HG02973 (cell line): ENCODE measurements around the gene CDX4.
"Not testable (repeated sequence)": the region's sequence is repeated elsewhere in the genome, so short reads cannot be mapped to it uniquely, and the experiment has no call there.

Experiments
- ATAC-seq: cut with Tn5 transposase; IDR thresholded peaks from one replicate; pipeline ENCODE4 v1.9.1; 2021; ENCODE audit warnings: moderate library complexity; ENCODE audit not compliant: unreplicated experiment

The CDX4 gene, protein sequence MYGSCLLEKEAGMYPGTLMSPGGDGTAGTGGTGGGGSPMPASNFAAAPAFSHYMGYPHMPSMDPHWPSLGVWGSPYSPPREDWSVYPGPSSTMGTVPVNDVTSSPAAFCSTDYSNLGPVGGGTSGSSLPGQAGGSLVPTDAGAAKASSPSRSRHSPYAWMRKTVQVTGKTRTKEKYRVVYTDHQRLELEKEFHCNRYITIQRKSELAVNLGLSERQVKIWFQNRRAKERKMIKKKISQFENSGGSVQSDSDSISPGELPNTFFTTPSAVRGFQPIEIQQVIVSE

DNA sequence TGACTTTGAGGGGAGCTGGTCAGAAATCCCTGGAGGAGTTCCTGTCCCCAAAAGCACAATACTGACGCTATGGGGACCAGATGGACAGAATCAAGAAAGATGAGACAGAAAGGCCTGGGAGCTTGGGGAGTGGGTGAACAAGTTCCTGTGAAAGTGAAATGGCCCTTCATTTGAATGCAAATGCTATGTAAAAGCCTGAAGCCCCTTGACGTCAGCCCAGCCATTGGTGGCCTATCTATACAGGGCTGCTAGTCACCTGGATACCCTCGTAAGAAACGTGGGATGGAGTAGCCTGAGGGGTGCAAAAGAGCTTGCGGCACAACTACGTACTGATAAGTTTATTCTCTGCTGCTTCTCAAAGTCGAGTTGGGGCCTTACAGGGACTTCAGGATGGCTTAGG lies at the start of gene CDX4:
Gene CDX4 (plus strand): TSS at position 223 of the 400 bp plus-strand sequence. CDS start 201 bp downstream, outside the sequence.
- no peak for ATAC-seq

DNA sequence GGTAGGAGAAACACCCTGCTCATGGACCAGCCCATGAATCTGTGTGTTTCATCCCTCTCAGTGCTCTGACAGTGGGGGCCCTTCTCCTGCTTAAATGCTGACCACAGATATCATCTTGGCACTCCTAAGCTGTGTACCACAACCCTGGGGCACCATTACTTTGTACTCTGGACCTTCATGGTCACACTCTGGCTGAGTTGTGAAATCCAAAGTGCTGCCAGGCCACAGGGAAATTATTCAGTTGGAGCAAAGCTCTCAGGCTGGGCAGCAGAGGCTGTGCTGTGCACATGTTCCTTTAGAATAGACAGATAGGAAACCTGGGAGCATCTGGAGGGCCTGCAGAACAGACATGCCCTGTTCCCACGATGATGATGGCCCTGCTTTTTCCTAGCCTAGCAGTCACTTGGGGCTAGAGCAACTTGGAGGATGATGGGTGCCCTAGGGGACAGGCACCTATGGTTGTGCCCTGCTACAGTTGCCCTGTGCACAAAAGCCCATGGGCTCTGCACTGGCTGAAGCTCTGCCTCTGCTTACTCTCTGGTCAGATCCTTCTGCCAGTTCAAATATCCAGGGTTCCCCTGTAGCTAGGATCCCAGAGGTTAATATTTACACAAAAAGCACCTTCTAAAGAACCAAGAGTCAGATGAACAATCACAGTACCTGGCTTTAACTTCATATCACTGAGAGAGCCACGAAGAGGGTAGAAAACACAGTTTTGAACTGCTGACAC lies 48.5 kb upstream of the CDX4 start:
- ATAC-seq = no peak

DNA sequence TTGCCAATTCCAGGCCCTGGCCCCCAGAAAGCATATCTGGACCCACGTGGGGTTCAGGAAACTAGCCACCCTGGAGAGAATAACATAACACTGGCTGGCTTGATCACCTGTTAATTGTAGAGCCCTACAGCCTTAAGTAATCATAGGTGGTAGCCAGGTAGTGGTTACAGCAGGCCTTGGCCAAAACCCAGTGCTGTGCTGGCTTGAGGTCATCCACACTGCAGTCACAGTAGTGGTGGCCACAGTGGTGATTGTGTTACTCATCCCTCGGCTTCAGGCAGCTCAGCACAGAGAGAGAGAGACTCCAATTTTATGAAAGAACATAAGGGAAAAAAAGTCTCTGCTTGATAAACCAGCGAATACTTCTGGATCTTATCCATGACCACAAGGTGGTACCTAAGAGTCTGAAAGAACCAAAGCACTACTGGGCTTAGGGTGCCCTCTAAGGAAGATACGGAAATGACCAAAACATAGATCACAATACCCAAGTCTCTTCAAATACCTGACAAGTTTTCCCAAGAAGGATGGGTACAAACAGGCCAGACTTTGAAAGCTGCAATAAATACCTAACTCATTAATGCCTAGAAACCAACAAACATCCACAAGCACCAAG lies 46.6 kb upstream of the CDX4 start:
- ATAC-seq = no peak

DNA sequence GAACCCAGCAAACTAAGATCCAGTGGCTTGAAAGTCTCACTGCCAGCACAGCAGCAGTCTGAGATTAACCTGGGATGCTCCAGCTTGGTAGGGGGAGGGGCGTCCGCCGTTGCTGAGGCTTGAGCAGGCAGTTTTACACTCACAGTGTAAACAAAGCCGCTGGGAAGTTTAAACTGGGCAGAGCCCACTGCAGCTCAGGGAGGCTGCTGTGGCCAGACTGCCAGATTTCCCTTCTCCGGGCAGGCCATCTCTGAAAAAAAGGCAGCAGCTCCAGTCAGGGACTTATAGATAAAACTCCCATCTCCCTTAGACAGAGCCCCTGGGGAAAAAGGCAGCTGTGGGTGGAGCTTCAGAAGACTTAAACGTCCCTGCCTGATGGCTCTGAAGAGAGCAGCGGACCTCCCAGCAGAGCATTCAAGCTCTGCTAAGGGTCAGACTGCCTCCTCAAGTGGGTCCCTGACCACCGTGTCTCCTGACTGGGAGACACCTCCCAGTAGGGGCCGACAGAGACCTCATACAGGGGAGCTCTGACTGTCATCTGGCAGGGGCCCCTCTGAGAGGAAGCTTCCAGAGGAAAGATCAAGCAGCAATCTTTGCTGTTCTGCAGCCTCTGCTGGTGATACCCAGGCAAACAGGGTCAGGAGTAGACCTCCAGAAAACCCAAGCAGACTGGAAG lies 45.1 kb upstream of the CDX4 start:
- ATAC-seq = no peak

DNA sequence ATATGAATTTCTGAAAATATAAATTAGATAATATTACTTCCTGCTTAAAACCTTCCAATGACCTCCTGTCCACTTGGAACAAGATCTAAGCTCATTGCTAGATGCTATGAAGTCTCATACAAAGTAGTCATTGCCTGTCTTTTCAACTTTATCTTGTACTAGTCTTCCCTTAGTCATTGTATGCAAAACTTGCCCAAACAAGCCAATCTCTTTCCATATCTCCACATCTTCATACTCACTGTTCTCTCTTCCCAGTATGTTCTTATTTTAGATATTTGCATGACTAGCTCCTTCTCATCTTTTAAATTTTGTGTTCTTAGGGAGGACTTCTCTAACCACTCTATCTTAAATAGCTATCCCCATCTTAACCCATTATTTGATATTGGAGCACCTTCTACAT lies 33.9 kb upstream of the CDX4 start:
- ATAC-seq = no peak

DNA sequence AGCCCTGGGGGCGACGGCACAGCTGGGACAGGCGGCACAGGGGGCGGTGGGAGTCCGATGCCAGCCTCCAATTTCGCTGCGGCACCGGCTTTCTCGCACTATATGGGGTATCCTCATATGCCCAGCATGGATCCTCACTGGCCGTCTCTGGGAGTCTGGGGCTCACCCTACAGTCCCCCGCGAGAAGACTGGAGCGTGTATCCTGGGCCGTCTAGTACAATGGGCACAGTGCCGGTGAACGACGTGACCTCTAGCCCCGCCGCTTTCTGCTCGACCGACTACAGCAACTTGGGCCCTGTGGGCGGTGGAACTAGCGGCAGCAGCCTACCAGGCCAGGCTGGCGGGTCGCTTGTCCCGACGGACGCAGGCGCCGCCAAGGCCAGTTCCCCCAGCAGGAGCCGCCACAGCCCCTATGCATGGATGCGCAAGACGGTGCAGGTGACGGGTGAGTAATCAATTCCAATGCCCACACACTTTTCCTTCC lies 500 bp downstream of the CDX4 start:
- ATAC-seq = no peak

DNA sequence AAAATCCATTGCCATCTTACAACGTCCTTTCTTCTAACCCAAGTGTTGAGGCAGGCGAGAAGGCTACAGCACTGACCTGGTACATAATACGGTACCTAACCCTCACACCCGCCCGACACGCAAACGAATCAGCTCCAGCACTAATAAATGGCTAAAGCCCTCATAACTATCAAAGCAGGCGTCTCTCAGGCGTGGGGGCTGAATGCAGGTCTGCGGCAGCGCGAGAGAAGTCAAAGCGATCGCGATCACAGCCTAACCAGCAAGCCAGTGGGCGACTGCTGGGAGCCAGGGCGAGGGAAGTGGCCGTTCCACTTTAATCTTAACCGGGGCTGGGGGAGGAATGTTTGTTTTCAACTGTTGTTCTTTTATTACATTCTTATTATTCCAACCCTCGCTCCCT lies 1.5 kb downstream of the CDX4 start:
- ATAC-seq = no peak

DNA sequence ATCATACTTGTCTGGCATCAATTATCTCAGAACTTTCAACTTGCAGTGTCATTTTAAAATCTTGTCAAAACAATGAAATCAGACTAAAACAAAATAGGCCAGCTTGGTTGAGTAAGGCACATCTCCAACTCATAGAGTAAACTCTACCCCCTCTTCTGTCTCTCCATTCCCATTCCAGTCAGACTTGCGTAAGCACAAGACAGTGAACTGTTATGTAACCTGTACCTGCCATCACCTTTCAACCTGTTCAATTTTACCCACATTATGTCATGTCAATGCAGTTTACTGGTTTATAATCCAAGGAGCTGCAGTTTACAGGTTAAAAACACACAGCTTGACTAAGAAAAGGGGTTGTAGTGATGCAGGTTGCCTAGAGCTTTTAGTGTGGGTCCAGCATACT lies 8.3 kb downstream of the CDX4 start:
- no peak for ATAC-seq

DNA sequence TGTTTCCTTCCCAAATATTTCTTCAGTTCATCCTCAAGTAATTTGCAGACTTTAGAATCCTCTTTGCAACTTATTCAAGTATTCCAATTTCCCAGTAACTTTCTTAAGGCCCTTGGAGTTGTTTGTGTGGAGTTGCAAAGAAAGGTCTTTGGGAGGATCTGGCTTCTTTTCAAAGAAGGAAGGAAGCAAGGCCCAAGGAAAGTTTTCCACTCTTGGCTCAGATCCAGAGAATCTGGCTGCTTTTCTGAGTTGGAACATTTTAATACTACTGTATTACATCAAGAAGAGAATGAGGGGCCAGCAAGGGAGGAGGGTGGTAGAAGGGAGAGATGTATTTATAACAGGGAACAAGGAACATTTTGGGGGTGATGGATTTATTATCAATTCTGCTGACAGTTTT lies 10.5 kb downstream of the CDX4 start:
- ATAC-seq = no peak

DNA sequence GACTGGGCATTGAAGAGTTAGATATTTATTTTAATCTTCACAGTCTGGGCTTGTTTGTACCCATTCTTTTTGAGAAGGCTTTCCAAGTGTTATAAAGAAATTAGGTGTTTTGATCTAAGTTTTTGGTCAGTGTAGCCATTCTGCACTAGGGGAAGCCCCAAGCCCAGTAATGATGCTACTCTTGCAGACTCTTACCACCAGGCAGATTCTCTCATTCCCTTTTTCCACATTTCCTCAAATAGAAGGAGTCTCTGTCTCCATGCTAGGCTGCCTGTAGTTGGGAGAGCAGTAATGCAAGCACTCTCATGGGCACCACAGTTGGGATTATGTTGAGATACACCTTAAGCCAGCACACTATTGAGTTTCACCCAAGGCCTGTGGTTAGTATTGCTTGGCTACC lies 21.5 kb downstream of the CDX4 start:
- no peak for ATAC-seq

DNA sequence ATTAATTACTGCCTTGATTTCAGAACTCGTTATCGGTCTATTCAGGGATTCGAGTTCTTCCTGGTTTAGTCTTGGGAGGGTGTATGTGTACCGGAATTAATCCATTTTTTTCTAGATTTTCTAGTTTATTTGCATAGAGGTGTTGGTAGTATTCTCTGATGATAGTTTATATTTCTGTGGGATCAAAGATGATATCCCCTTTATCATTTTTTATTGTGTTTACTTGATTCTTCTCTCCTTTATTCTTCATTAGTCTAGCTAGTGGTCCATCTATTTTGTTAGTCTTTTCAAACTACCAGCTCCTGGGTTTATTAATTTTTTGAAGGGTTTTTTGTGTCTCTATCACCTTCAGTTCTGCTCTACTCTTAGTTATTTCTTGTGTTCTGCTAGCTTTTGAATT lies 32.1 kb downstream of the CDX4 start:
- ATAC-seq = no peak

DNA sequence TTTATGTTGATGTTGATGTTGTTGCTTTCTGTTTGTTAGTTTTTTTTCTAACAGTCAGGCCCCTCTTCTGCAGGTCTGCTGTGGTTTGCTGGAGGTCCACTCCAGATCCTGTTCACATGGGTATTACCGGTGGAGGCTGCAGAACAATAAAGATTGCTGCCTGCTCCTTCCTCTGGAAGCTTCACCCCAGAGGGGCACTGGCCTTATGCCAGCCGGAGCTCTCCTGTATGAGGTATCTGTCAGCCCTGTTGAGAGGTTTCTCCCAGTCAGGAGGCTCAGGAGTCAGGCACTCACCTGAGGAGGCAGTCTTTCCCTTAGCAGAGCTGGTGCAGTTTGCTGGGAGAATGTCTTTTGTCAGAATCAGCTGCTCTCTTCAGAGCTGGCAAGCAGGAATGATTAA lies 34.7 kb downstream of the CDX4 start:
- no peak for ATAC-seq

DNA sequence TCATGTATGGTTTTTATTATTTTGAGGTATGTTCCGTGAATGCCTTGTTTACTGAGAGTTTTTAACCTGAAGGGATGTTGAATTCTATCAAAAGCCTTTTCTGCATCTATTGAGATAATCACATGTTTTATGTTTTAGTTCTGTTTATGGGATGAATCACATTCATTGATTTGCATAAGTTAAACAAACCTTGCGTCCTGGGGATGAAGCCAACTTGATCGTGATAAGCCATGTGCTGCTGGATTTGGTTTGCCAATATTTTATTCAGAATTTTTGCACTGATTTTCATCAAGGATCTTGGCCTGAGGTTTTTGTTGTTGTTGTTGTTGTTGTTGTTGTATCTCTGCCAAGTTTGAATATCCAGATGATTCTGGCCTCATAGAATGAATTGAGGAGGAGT lies 43.8 kb downstream of the CDX4 start:
- no peak for ATAC-seq

DNA sequence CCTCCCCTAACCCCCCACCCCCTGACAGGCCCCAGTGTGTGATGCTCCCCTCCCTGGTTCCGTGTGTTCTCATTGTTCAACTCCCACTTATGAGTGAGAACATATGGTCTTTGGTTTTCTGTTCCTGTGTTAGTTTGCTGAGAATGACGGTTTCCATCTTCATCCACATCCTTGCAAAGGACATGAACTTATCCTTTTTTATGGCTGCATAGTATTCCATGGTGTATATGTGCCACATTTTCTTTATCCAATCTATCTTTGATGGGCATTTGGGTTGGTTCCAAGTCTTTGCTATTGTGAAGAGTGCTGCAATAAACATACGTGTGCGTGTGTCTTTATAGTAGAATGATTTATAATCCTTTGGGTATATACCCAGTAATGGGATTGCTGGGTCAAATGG lies 45.3 kb downstream of the CDX4 start:
- ATAC-seq = not testable (repeated sequence)
